GM21515 (cell line): ENCODE measurements around the gene CNNM3.

Experiments
- ATAC-seq: cut with Tn5 transposase; IDR thresholded peaks from one replicate; pipeline ENCODE4 v1.9.1; 2021; ENCODE audit not compliant: unreplicated experiment

CNNM3 gene

DNA sequence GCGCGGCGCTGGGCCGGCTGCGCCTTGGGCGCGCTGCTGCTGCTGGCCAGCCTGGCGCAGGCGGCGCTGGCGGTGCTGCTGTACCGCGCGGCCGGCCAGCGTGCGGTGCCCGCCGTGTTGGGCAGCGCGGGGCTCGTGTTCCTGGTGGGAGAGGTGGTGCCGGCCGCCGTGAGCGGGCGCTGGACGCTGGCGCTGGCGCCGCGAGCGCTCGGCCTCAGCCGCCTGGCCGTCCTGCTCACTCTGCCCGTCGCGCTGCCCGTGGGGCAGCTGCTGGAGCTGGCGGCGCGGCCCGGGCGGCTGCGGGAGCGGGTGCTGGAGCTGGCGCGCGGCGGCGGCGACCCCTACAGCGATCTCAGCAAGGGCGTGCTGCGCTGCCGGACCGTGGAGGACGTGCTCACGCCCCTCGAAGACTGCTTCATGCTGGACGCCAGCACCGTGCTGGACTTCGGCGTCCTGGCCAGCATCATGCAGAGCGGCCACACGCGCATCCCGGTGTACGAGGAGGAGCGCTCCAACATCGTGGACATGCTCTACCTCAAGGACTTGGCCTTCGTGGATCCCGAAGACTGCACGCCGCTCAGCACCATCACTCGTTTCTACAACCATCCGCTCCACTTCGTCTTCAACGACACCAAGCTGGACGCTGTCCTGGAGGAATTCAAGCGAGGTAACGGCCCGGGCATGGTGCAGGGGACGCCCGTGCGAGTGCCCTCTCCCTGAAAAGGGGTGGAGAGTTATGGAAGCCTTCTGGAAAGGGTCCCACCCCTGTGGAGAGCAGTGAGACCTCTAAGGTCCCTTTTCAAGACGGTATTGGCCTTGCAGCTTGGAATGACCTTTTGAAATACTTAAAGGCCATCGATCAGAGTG is 1.0 kb downstream of the CNNM3 start:
- ATAC-seq = no peak

DNA sequence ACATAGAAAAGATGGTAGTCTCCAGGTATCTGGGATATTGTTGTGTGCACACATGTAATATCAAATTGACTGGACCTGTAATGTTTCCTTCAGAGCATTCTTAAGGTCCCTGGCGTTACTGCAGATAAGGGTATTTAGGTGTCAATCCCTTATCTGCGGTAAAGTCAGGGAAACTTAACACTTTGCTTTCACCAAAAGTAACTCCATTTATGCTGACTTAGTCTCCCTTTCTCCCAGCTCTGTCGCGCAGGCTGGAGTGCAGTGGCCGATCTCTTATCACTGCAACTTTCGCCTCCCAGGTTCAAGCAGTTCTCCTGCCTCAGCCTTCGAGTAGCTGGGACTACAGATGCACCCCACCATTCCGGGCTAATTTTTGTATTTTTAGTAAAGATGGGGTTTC is 1.8 kb downstream of the CNNM3 start:
- ATAC-seq = no peak

DNA sequence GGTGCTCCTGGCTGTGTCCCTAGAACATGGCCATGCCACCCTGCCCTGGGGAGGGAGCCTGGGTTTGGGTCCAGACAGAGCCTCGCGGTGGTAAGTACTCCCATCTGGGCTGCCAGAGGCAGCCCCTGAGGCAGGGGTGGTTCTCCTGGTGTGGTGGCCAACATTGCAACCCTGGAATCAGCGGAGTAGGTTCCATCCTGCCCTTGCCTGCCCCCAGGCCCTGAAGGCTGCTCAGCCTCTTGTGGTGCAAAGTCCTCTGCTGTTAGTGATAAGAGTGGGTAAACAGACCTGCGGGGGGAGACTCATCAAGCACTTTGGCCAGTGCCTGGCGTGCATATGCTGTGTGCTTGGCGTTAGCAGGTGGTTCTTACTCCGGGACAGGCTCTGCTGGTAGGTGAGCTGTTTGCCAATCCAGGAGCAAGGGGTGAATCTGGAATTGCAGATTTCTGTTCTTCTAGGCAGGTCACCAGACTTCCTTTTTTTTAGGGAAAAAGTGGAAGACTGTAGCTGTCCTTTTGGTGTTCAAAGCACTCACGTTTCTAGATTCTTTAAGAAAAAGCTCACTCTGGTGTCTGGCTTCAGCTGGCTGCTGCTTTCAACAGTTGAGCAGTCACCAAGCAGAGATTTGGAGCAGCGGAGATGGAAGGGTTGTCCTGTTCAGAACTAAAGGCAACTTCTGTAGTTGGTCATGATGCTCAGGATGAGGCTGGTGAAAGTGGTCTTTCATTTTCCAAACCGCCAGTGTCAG is 3.2 kb downstream of the CNNM3 start:
- no peak for ATAC-seq

DNA sequence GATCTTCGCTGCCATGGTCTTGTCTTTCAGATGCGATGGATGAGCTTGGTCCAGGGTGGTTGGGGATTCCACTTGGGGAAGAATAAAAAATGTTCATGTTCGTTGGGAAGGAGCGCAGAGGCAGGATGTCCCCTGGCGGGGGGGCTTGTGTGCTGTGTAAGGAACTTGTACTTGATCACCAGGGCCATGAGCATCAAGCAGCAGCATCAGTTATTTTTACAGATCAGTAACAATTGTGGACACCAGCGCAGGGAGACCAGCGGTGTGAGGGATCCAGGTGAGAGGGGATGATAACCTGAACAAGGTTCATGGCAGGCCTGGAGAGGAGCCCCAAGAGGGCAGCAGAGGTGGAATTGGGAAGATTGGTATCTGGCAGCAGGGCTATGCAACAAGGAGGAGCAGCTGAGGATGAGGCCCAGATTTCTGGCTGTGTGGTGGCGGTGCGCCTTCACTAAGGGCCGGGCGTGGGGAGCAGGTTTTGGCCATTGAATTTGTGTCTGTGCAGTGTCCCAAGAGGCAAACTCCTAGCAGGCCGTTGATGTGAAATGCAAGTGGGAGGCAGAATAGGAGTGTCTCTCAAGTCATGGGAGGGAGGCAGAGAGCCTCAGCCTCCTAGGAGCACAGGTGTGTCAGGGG is 3.9 kb downstream of the CNNM3 start:
- no peak for ATAC-seq

DNA sequence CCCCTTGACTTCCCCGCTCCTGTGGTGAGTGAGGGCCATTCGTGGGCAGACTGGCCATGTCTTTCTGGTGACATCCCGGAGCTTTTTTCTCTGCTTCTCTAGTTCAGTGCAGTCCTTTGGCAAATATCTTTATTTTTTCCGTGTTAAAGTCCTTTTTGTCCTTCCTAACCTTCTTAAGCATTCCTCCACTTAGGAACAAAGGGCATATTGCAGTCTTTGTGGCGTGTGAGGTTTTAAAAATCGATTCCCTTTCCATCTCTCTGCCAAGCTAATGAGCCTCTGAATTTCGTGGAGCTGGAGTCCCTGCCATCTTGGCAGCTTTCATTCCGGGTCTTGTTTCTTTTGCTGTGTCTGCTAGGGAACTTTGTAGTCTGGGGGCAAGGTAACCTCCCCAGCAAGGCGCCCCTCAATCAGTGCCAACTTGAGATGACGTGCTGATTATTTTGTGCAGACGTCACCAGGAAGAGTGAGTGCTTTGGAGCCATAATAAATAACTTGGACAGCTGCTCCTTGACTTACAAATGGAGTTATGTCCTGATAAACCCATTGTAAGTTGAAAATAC is 5.1 kb downstream of the CNNM3 start:
- ATAC-seq = no peak

DNA sequence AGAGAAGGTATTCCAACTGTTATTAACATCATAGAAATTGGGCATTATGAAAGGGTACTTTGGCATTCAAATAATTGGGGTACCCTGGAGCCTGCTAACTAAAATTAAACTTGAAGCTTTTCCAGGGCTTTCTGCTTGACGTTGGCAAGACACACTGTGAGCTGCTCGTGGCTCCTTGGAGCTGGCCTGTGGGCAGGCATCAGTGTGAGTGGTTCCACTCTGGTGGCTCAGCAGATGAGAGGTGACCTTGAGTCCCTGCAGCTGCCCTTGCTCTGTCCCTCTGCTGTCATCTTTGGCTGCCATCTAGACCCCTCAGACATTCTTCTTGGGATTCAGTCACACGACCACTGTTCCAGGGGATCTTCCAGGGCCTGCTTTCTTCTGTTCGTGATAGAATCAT is 6.7 kb downstream of the CNNM3 start:
- ATAC-seq = no peak

DNA sequence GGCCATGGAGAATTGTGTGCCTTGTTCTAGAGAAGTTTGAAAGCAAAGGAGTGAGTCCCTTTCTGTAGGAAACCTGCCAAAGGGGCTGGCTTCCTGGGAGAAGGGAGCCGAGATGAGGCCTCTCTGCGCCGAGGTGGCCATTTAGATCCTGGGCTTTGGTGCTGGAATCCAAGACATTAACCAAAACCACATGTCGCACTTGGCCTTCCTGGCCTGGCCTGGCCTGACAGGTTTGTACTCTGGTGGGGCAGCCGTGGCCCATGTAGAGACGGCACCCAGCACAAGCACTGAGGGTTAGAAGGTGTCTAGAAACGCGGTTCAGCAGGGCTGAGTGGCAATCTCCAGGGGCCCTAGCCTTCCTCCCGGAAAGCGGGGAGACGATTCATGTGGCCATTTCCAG is 7.1 kb downstream of the CNNM3 start:
- no peak for ATAC-seq

DNA sequence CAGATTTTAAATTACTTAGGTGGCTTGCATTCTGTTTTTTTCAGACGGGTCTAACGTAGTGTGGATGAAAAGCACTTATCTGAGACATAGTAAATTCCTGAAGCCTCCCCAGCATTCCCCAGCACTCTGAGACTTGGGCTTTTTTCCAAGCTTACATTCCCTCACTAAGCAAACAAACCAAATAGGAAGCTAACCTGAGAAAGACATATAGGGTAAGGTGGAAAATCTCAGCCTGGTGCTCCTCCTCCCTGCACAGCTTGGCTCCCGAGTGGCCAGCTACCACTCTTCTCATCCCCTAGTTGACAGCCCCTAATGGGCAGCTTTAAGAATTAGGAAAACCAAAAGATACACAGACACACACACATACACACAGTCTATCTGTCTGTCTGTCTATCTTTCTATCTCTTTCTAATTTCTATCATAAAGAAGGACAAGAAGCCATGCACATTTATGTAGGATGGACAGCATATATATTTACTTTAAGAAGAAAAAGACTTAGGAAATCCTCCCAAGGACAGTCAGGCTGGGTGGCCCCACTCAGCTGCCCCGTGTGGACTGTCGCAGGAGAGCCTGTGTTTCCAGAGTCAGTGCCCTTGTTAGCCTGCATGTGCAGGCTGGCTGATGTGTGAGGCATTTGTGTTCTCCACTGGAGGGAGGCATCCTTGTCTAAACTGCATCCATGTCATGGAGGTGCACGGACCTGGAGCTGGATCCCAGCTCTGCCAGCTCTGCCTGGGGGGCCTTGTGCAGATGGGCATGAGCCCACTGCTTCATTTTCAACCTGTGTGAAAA is 8.2 kb downstream of the CNNM3 start:
- ATAC-seq = no peak

DNA sequence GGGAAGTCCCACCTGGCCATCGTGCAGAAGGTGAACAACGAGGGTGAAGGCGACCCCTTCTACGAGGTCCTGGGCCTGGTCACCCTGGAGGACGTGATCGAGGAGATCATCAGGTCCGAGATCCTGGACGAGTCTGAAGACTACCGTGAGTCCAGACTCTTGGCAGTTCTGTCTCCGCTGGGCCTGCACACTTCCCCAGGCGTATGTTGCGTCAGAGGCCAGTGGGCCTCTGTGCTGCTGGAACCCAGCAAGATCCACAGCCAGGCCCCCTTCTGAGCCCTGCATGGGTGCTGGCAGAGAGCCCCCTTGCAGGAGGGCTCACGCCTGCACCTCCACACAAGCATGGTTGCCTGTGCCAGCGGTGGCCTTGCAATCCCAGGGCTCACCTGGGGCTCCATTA is 9.0 kb downstream of the CNNM3 start:
- ATAC-seq = no peak

DNA sequence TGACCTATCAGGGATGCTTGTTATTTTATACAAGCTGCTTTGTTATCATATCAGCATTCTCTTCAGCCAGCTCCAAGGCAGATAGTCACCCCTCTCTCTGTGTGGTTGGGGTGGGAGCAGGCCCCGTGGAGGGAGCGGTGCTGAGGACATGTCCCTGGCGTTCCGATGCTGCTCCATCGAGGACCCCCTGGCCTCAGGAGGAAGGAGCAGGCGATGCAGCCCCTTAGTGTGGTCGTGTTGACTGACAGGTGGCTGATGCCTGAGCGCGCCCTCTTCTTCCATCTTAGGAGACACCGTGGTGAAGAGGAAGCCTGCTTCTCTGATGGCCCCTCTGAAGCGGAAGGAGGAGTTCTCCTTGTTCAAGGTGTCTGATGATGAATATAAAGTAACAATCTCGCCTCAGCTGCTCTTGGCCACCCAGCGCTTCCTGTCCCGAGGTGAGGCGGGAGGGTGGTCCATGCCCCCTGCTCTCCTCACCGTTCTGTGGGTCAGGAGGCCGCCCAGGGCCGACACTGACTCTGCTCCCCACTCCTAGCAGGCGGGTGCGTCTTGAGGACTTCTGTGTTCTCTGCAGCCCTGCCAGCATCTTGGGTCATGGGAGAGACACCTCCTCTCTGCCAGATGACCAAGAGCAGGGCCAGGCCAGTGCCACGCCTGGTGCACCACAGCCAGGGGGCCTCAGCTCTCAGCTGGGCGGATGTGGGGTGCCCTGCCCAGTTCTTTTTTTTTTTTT is 10.6 kb downstream of the CNNM3 start:
- ATAC-seq = no peak

DNA sequence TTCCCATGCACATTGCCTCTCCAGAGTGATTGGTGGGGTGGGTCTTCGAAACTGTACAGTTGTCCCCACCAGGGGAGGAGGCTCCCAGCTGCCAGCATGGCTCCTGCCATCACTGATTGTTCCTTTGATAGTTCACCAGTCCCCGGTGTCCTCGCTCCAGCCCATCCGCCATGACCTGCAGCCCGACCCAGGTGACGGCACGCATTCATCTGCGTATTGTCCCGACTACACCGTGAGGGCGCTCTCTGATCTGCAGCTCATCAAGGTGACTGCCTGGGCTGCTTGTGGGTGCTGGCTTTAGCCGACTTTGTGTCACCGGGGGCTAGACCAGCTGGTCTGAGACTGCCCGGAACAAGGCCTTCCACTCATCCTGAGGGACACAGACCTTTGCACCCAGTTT is 12.4 kb downstream of the CNNM3 start:
- ATAC-seq = no peak

DNA sequence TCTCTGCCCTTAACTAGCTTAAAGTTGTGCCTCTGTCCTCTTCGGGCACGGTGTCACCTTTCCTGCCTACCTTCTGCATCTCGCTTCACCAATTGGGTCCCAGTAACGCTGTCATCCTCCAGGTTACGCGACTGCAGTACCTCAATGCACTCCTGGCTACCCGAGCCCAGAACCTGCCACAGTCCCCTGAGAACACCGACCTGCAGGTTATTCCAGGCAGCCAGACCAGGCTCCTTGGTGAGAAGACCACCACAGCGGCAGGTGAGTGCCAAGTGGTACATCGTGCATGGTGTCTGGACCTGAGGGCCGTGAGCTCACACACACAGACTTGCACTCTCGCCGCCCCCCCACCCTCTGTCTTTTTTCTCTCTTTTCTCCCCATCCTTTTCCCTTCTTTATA is 12.8 kb downstream of the CNNM3 start:
- no peak for ATAC-seq

DNA sequence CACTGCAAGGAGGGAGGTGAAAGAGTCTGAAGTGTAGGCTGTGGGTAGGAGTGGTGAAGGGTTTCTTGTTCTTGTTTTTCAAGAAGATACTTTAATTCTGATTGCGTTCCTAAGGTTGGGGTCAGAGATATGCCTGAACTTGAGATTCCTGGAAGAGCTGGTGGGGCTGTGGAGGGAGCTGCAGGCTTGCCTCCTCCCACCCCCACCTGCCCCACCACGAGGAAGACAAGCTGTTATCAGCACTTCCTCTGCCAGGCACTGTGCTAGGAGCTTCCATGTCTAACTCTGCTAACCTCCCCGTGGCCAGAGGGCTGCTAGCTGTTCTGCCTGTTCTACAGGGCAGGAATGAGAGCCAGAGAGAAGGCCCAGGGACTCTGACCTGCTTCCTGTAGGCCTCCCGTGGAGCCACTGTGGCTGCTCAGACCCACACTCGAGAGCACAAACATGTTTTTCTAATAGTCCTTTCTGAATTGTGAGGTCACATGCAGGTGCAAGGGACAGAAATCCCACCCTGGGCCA is 14.0 kb downstream of the CNNM3 start:
- no peak for ATAC-seq

DNA sequence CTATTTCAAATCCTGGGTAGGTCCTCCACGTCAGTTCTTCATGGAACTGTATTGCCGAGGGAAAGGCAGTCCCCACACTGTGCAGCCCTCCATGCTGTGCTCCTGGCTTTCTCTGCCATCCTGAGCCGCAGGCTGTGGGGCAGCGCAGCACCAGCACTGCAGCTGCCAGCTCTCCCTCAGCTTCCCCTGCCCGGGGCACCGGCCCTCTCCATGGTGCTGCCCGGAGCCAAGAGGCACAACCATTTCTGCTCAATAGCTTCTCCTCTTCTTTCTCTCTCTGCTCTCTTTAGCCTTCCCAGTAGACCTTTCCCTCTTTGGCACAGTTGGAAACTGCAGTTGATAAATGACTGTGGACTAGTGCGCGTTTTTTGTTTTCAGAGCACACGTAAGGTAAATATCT is 15.6 kb downstream of the CNNM3 start:
- ATAC-seq = no peak

DNA sequence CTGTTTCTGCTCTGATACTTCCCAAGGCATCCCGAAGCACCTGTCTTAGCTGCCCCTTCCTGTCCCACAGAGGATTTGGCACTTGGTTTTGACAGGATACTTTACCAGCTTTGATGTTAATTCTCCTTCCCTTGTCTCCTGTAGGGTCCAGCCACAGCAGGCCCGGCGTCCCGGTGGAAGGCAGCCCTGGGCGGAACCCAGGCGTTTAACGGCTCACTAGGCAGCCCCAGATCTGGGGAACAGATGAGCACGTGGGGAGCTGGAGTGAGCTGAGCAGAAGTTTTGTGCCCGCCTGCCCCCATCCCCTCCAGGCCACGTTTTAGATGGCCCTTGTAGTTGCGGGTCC is 16.3 kb downstream of the CNNM3 start:
- no peak for ATAC-seq

DNA sequence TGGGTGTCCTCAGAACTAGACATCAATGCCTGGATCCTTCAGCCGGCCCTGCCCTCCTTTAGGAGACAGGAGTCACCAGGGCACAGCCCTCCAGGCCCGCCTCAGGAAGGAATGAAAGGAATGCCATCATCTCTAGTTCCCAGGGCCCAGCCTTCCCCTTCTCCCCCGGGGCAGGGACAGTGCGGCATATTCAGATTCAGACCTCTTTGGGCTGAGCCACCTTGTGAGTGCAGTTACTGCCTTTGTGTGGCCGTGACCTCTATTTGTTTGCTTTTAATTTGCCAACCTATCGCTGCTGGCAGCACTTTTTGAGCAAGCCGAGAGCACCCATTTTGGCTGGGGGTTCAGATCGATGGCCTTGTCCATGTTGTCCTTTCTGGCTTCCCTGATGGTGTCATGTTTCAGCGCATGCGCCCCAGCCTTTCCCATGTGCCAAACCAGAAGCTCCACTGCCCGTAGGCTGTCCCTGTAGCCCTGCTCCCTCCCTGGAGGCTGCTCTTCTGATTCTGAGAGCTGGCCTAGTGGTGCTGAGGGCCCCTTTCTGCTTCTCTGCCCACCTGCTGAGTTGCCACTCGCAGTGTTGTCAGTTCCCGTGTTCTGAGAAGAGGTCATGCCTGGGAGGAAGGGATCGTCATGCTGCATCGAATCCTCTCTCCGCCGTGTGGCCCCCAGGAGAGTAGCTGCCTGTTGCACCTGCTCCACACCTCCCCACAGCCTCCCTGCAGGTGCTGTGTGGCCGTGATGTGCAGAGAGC is 16.9 kb downstream of the CNNM3 start:
- no peak for ATAC-seq

DNA sequence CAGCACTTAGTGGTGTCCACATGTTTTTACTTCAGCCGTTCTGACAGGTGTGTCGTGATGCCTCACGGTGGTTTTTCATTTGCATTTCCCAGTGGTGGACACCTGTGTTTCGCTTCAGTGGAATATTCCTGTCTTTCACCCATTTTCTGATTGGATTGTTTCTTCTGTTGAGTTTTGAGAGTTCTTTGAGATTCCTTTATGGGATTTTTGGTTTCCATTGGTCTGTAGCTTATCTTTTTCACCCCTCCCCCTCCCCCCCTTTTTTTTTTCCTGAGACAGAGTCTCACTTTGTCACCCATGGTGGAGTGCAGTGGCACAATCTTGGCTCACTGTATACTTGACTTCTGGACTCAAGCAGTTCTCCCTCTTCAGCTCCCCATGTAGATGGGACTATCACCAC is 19.8 kb downstream of the CNNM3 start:
- ATAC-seq = no peak

DNA sequence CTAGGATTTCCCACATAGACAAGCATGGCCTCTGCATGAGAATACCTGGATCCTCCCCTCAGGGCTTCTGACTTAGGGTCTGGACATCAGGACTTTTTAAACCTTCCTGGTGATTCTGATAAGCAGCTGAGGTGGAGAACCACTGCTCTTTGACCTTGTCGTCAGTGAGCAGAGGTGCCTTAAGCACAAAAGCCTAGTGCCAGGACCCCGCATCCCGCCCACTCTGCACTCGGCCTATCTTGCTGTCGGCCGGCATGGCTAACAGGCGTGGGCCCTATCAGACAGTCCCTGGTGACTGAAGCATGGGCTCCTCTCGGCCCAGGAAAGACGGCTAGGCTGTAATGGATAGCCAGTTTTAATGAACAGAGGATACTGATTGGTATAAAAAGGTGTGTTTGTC is 21.5 kb downstream of the CNNM3 start:
- ATAC-seq = no peak
